SK-N-DZ (cell line): ENCODE measurements around the gene DDX39B.
"Not testable (repeated sequence)": the region's sequence is repeated elsewhere in the genome, so short reads cannot be mapped to it uniquely, and the experiment has no call there.

Source experiments
- DNase-seq: peaks from one replicate; pipeline ENCODE4 v3.0.0-alpha.2; 2015; ENCODE audit warnings: low spot score

DDX39B gene

GRCh38 chr6:31528821-31529328 lies 12.9 kb downstream of the DDX39B start, which contains the start of gene MCCD1:
MCCD1 (plus strand) TSS chr6:31528962; CDS start chr6:31529015, 53 bp downstream.
- no peak for DNase-seq

- no peak for DNase-seq
Measured at GRCh38 chr6:31528307-31528777, 13.5 kb downstream of the DDX39B start.

- DNase-seq, result no peak
Measured at GRCh38 chr6:31525932-31526591, 15.7 kb downstream of the DDX39B start.

GRCh38 chr6:31525553-31525931 lies 16.3 kb downstream of the DDX39B start:
- DNase-seq, result no peak

GRCh38 chr6:31521835-31522234 lies 20.0 kb downstream of the DDX39B start:
- DNase-seq, result no peak

GRCh38 chr6:31513456-31514165 lies 28.2 kb downstream of the DDX39B start:
- DNase-seq, result no peak

- no peak for DNase-seq
Measured at GRCh38 chr6:31510007-31510406, 31.8 kb downstream of the DDX39B start.

GRCh38 chr6:31509036-31509435 lies 32.8 kb downstream of the DDX39B start:
- not testable (repeated sequence) for DNase-seq

- DNase-seq, result no peak
Measured at GRCh38 chr6:31502586-31502985, 39.2 kb downstream of the DDX39B start.

GRCh38 chr6:31499648-31500047 lies 42.2 kb downstream of the DDX39B start:
- not testable (repeated sequence) for DNase-seq

- DNase-seq, result no peak
Measured at GRCh38 chr6:31498748-31499147, 43.1 kb downstream of the DDX39B start.

GRCh38 chr6:31497531-31498476 lies 44.0 kb downstream of the DDX39B start, which contains the start of gene MICB:
MICB (plus strand) TSS chr6:31498145; CDS start chr6:31498194, 49 bp downstream.
- no peak for DNase-seq

- DNase-seq, result not testable (repeated sequence)
Measured at GRCh38 chr6:31496826-31497225, 45.0 kb downstream of the DDX39B start.

- DNase-seq, result no peak
Measured at GRCh38 chr6:31495580-31495979, 46.2 kb downstream of the DDX39B start.

GRCh38 chr6:31493875-31494694 lies 47.7 kb downstream of the DDX39B start:
- peak; percentile 48 for DNase-seq

- DNase-seq, result not testable (repeated sequence)
Measured at GRCh38 chr6:31493550-31493874, 48.3 kb downstream of the DDX39B start.

- no peak for DNase-seq
Measured at GRCh38 chr6:31490115-31490873, 51.5 kb downstream of the DDX39B start.

GRCh38 chr6:31489086-31489485 lies 52.7 kb downstream of the DDX39B start:
- DNase-seq, result no peak

GRCh38 chr6:31487674-31488073 lies 54.1 kb downstream of the DDX39B start:
- not testable (repeated sequence) for DNase-seq
